ENCODE results near the gene CTNND1. TPM values are rescaled to one million over a fixed set of nuclear protein-coding genes. Genes with fewer than 3 reads are reported as not detected.

The CTNND1 gene
- total RNA-seq, 4 donors from 2014 or later: 165 to 415 (median 374) TPM

- H3K4me3 ChIP-seq: no peak overlapping the region
- H3K9me3 ChIP-seq: no peaks in the 10 kb centered on the region
- H3K36me3 ChIP-seq: peaks cover 0 to 11% (median 4%) of the 10 kb centered on the region in 4 donors
- no peak overlapping the region for H3K27ac ChIP-seq
- no peak for TF ChIP-seq EP300 (IDR thresholded peaks at IDR 0.05; ENCODE audit: low read depth)
- TF ChIP-seq POLR2A (IDR thresholded peaks at IDR 0.05): no peak
- no peak for TF ChIP-seq CTCF (IDR thresholded peaks at IDR 0.05)
- TF ChIP-seq POLR2AphosphoS5 (IDR thresholded peaks at IDR 0.05): no peak
- in situ Hi-C loops (cut with MboI; ENCODE audit: low pct_ligation_motif_present in 1 of 4, low pct_unique_long_range_greater_than_20kb in 1 of 4, low sequenced_read_pairs in 3 of 4) (loop anchor here in 2 of 4 donors (10.0 kb wide), 1 partner anchor 60 kb away; no protein-coding TSS in a partner anchor), intact Hi-C loops (cut with DNase I; ENCODE audit: low total_unique reads) (loop anchor here (10.0 kb wide), 1 partner anchor 50 kb away; no protein-coding TSS in a partner anchor)
- no peak for DNase-seq
- H3K4me1 ChIP-seq: peaks cover 7 to 25% (median 11%) of the 10 kb centered on the region in 4 donors
- no peaks in the 10 kb centered on the region for H3K27me3 ChIP-seq
- 68% methylated on average over 2 of the region's 2 CpGs; no CpG with 5 or more reads in 1 of the 2 donors for WGBS, 2 donors (ENCODE audit: low coverage in 1 of 2)
These were observed 17.2 kb upstream of the CTNND1 start for GRCh38 chr11:57744357-57744756.

GRCh38 chr11:57745206-57745605 lies 16.4 kb upstream of the CTNND1 start:
- H3K4me1 ChIP-seq: peaks cover 7 to 23% (median 11%) of the 10 kb centered on the region in 4 donors
- 95 to 100% methylated on average over 1 to 5 of the region's 5 CpGs for WGBS, 2 donors (ENCODE audit: low coverage in 1 of 2)
- no peak overlapping the region for H3K4me3 ChIP-seq
- peaks cover 0 to 11% (median 4%) of the 10 kb centered on the region in 4 donors for H3K36me3 ChIP-seq
- no peaks in the 10 kb centered on the region for H3K27me3 ChIP-seq
- in situ Hi-C loops (cut with MboI; ENCODE audit: low pct_ligation_motif_present in 1 of 4, low pct_unique_long_range_greater_than_20kb in 1 of 4, low sequenced_read_pairs in 3 of 4) (loop anchor here in 2 of 4 donors (10.0 kb wide), 1 partner anchor 60 kb away; no protein-coding TSS in a partner anchor), intact Hi-C loops (cut with DNase I; ENCODE audit: low total_unique reads) (loop anchor here (10.0 kb wide), 1 partner anchor 50 kb away; no protein-coding TSS in a partner anchor)
- no peak for DNase-seq
- no peaks in the 10 kb centered on the region for H3K9me3 ChIP-seq
- TF ChIP-seq POLR2AphosphoS5 (IDR thresholded peaks at IDR 0.05) (no peak), EP300 (IDR thresholded peaks at IDR 0.05; ENCODE audit: low read depth) (no peak), CTCF (IDR thresholded peaks at IDR 0.05) (no peak), POLR2A (IDR thresholded peaks at IDR 0.05) (no peak)
- H3K27ac ChIP-seq: no peak overlapping the region

- H3K4me3 ChIP-seq: no peak overlapping the region
- no peak for TF ChIP-seq CTCF (IDR thresholded peaks at IDR 0.05)
- TF ChIP-seq POLR2AphosphoS5 (IDR thresholded peaks at IDR 0.05): no peak
- TF ChIP-seq EP300 (IDR thresholded peaks at IDR 0.05; ENCODE audit: low read depth): no peak
- TF ChIP-seq POLR2A (IDR thresholded peaks at IDR 0.05): no peak
- peaks cover 8 to 19% (median 11%) of the 10 kb centered on the region in 4 donors for H3K4me1 ChIP-seq
- in situ Hi-C loops (cut with MboI; ENCODE audit: low pct_ligation_motif_present in 1 of 4, low pct_unique_long_range_greater_than_20kb in 1 of 4, low sequenced_read_pairs in 3 of 4): loop anchor here in 2 of 4 donors (10.0 kb wide), 1 partner anchor 58 kb away; no protein-coding TSS in a partner anchor
- no peak for DNase-seq
- no peaks in the 10 kb centered on the region for H3K27me3 ChIP-seq
- WGBS, 2 donors (ENCODE audit: low coverage in 1 of 2): 90 to 100% methylated on average over 1 of the region's 1 CpG
- H3K9me3 ChIP-seq: no peaks in the 10 kb centered on the region
- no peak overlapping the region for H3K27ac ChIP-seq
- peaks cover 0 to 11% (median 4%) of the 10 kb centered on the region in 4 donors for H3K36me3 ChIP-seq
- intact Hi-C loops (cut with DNase I; ENCODE audit: low total_unique reads): loop anchor here (10.0 kb wide), 1 partner anchor 48 kb away; no protein-coding TSS in a partner anchor
These were observed 14.7 kb upstream of the CTNND1 start for GRCh38 chr11:57746920-57747319.

- Histone ChIP-seq H3K27me3 (no peaks in the 10 kb centered on the region), H3K27ac (no peak overlapping the region), H3K9me3 (no peaks in the 10 kb centered on the region), H3K4me3 (no peak overlapping the region), H3K4me1 (peaks cover 0 to 9% (median 6%) of the 10 kb centered on the region in 4 donors), H3K36me3 (no peaks in the 10 kb centered on the region)
- in situ Hi-C loops (cut with MboI; ENCODE audit: low pct_ligation_motif_present in 1 of 4, low pct_unique_long_range_greater_than_20kb in 1 of 4, low sequenced_read_pairs in 3 of 4) (no loop called here), intact Hi-C loops (cut with DNase I; ENCODE audit: low total_unique reads) (no loop called here)
- DNase-seq: no peak
- no peak for TF ChIP-seq CTCF (IDR thresholded peaks at IDR 0.05)
- no peak for TF ChIP-seq POLR2AphosphoS5 (IDR thresholded peaks at IDR 0.05)
- no peak for TF ChIP-seq POLR2A (IDR thresholded peaks at IDR 0.05)
- no peak for TF ChIP-seq EP300 (IDR thresholded peaks at IDR 0.05; ENCODE audit: low read depth)
These were observed 10.4 kb upstream of the CTNND1 start for GRCh38 chr11:57751176-57751575.

Data from transverse colon (tissue), 4 donors.